SK-N-SH (cell line): Measurements from ENCODE around the gene ABLIM2. TPM values are rescaled to one million over a fixed set of nuclear protein-coding genes. Genes with fewer than 3 reads are reported as not detected.

Experiments used
- CTCF ChIA-PET: fragments of 300-600, 350-600 bp; formaldehyde crosslinking; extraction: SDS; loops from one replicate; lab custom pipeline; 2021; lab: Yijun Ruan, JAX
- POLR2A ChIA-PET: fragments of 350-600 bp; sonication (Branson Sonifier 250); formaldehyde crosslinking; extraction: SDS; loops from one replicate; lab custom pipeline; 2020; ENCODE audit warnings: antibody characterized with exemption, inconsistent platforms; lab: Yijun Ruan, JAX
- DNase-seq: peaks from one replicate; pipeline ENCODE4 v3.0.0; 2012
- H2AFZ ChIP-seq: fragments of 200-600 bp; sonication (generic); 2 replicates; pipeline ENCODE4 v1.8.1; 2016; ENCODE audit warnings: antibody characterized with exemption, mild to moderate bottlenecking, low read depth
- H3F3A ChIP-seq: fragments of 200-600 bp; sonication (generic); replicated peaks from 2 replicates; pipeline ENCODE3; 2016; ENCODE audit warnings: antibody characterized with exemption, mild to moderate bottlenecking; ENCODE audit not compliant: insufficient read depth
- H3K27ac ChIP-seq, 2 experiments: fragments of 200-500 bp in 1 of 2; fragments of 200-600 bp in 1 of 2; sonication (Bioruptor generic) in 1 of 2; sonication (generic), shearing (Covaris generic) in 1 of 2; 2 replicates each; pipeline versions ENCODE4 v1.5.1 to v1.6.1; 2014 to 2016; ENCODE audit warnings: low read depth in 2 of 2, inconsistent platforms in 1 of 2, low read length in 1 of 2, mild to moderate bottlenecking in 1 of 2, mixed read lengths in 1 of 2
- H3K27me3 ChIP-seq: fragments of 200-600 bp; sonication (generic), shearing (Covaris generic); 2 replicates; pipeline ENCODE4 v1.6.1; 2016; ENCODE audit warnings: mixed run types; ENCODE audit not compliant: insufficient read depth
- H3K36me3 ChIP-seq, 2 experiments: fragments of 200-500 bp in 1 of 2; fragments of 200-600 bp in 1 of 2; sonication (Bioruptor generic) in 1 of 2; sonication (generic) in 1 of 2; replicated peaks in 1 of 2; 2 replicates each; pipeline versions ENCODE3 to v1.5.1; 2014 to 2016; ENCODE audit warnings: low read length in 1 of 2, mild to moderate bottlenecking in 1 of 2; ENCODE audit not compliant: insufficient read depth in 2 of 2, control insufficient read depth in 1 of 2
- H3K4me1 ChIP-seq, 2 experiments: fragments of 200-500 bp in 1 of 2; fragments of 200-600 bp in 1 of 2; sonication (Bioruptor generic) in 1 of 2; sonication (generic), shearing (Covaris generic) in 1 of 2; 2 replicates each; pipeline versions ENCODE4 v1.5.1 to v1.6.1; 2014 to 2016; ENCODE audit warnings: low read depth in 1 of 2, low read length in 1 of 2, mixed run types in 1 of 2; ENCODE audit not compliant: insufficient read depth in 2 of 2, control insufficient read depth in 1 of 2
- H3K4me2 ChIP-seq: fragments of 200-600 bp; sonication (generic), shearing (Covaris generic); 2 replicates; pipeline ENCODE4 v1.6.1; 2017; ENCODE audit warnings: mixed run types
- H3K4me3 ChIP-seq, 2 experiments: fragments of 200-500 bp in 1 of 2; fragments of 200-600 bp in 1 of 2; sonication (Bioruptor generic) in 1 of 2; sonication (generic), shearing (Covaris generic) in 1 of 2; 2 replicates each; pipeline versions ENCODE4 v1.5.1 to v1.8.1; 2014 to 2016; ENCODE audit warnings: low read depth in 2 of 2, inconsistent platforms in 1 of 2, low read length in 1 of 2, mild to moderate bottlenecking in 1 of 2, mixed read lengths in 1 of 2, moderate library complexity in 1 of 2
- H3K79me2 ChIP-seq: fragments of 200-600 bp; sonication (generic); 2 replicates; pipeline ENCODE4 v1.8.1; 2017; ENCODE audit warnings: mild to moderate bottlenecking; ENCODE audit not compliant: insufficient read depth
- H3K9ac ChIP-seq: fragments of 200-600 bp; sonication (generic); 2 replicates; pipeline ENCODE4 v1.6.1; 2017; ENCODE audit warnings: mixed run types
- H3K9me2 ChIP-seq: fragments of 200-600 bp; sonication (generic); 2 replicates; pipeline ENCODE4 v1.6.1; 2017; ENCODE audit warnings: mixed run types
- H3K9me3 ChIP-seq: fragments of 200-600 bp; sonication (generic); 2 replicates; pipeline ENCODE4 v1.6.1; 2017; ENCODE audit warnings: mixed run types, mild to moderate bottlenecking, moderate library complexity
- H4K20me1 ChIP-seq: fragments of 200-600 bp; sonication (generic); 2 replicates; pipeline ENCODE4 v1.6.1; 2017; ENCODE audit warnings: mild to moderate bottlenecking, mixed run types; ENCODE audit not compliant: insufficient read depth
- ELF1 ChIP-seq: IDR thresholded peaks from 2 replicates; pipeline ENCODE4 v1.4.0; 2012
- FOSL2 ChIP-seq: IDR thresholded peaks from 2 replicates; pipeline ENCODE4 v1.4.0; 2012; ENCODE audit warnings: low read depth, mild to moderate bottlenecking, moderate library complexity, borderline replicate concordance
- FOXJ3 ChIP-seq: sonication (generic); formaldehyde crosslinking; IDR thresholded peaks from 2 replicates; pipeline ENCODE4 v1.5.1; 2020; ENCODE audit warnings: mild to moderate bottlenecking, missing genetic modification reagents
- MEF2A ChIP-seq: IDR thresholded peaks from 2 replicates; pipeline ENCODE4 v1.4.0; 2012; ENCODE audit warnings: low read depth, borderline replicate concordance
- MXI1 ChIP-seq: IDR thresholded peaks from 2 replicates; pipeline ENCODE4 v1.6.1; 2012; ENCODE audit warnings: mild to moderate bottlenecking, low read depth, low read length, improper control_type of control experiment
- RAD21 ChIP-seq: IDR thresholded peaks from 2 replicates; pipeline ENCODE4 v1.6.1; 2012; ENCODE audit warnings: mild to moderate bottlenecking, low read length
- RCOR1 ChIP-seq: fragments of 150-350 bp; IDR thresholded peaks from 2 replicates; pipeline ENCODE4 v1.6.1; 2017; ENCODE audit warnings: antibody characterized with exemption, low read length
- REST ChIP-seq: IDR thresholded peaks from 2 replicates; pipeline ENCODE4 v1.6.1; 2012; ENCODE audit warnings: mild to moderate bottlenecking, low read depth, low read length, moderate library complexity
- RFX5 ChIP-seq: IDR thresholded peaks from 2 replicates; pipeline ENCODE4 v1.6.1; 2012; ENCODE audit warnings: mild to moderate bottlenecking, improper control_type of control experiment, low read length
- SMC3 ChIP-seq: IDR thresholded peaks from 2 replicates; pipeline ENCODE4 v1.6.1; 2012; ENCODE audit warnings: low read depth, low read length, improper control_type of control experiment
- TAF1 ChIP-seq: IDR thresholded peaks from 2 replicates; pipeline ENCODE4 v1.6.1; 2012; ENCODE audit warnings: low read depth, mild to moderate bottlenecking, low read length, moderate library complexity, borderline replicate concordance
- TEAD4 ChIP-seq: IDR thresholded peaks from 2 replicates; pipeline ENCODE4 v1.4.0; 2012; ENCODE audit warnings: mild to moderate bottlenecking, borderline replicate concordance; ENCODE audit not compliant: insufficient read depth
- YY1 ChIP-seq: IDR thresholded peaks from 2 replicates; pipeline ENCODE4 v1.4.0; 2012; ENCODE audit warnings: low read depth, mild to moderate bottlenecking
- WGBS: methylation state at CpG from one replicate; pipeline ENCODE4 v1.1.6; 2017; ENCODE audit warnings: low lambda C conversion rate; 5-methylcytosine and 5-hydroxymethylcytosine counted together
- polyA plus RNA-seq, 3 experiments: library from polyadenylated mRNA; depleted of rRNA; stranded (reverse); fragments of >200 nt; gene quantifications; 2 replicates each; pipeline ENCODE4 v1.2.3, GENCODE V29; 2012
- TF ChIP-seq, protein P1 (sequence below): IDR thresholded peaks from 2 replicates; pipeline ENCODE4 v1.4.0; 2012; ENCODE audit warnings: low read depth
- TF ChIP-seq, protein P2 (sequence below): fragments of 150-350 bp; IDR thresholded peaks from 2 replicates; pipeline ENCODE4 v1.6.1; 2016; ENCODE audit warnings: mild to moderate bottlenecking, low read depth, low read length
- TF ChIP-seq, protein P3 (sequence below): IDR thresholded peaks from 2 replicates; pipeline ENCODE4; 2012
- TF ChIP-seq, protein P4 (sequence below): fragments of 150-350 bp; IDR thresholded peaks from 2 replicates; pipeline ENCODE4 v1.6.1; 2017; ENCODE audit warnings: antibody characterized with exemption, low read length, low read depth, borderline replicate concordance

ABLIM2 gene
- polyA plus RNA-seq, 1 of the 3 experiments (the other 2 are of a cell fraction): 0.53 TPM

- no peak for DNase-seq
- H3K4me3 ChIP-seq: no peak overlapping the region
- WGBS: 80% methylated on average over 7 of the region's 8 CpGs
- no peak overlapping the region for H3K9ac ChIP-seq
- ChIA-PET POLR2A (interaction anchor here (1.1 kb wide), 1 partner anchor 11 kb away, joined by 3 read pairs; no protein-coding TSS in a partner anchor), CTCF (interaction anchor here (0.6 to 2.7 kb wide), 3 partner anchors 11 to 222 kb away, joined by 3 to 7 read pairs (median 3); no protein-coding TSS in a partner anchor)
- H2AFZ ChIP-seq: no peak overlapping the region
- no peaks in the 10 kb centered on the region for H3K79me2 ChIP-seq
- TF ChIP-seq ELF1: no peak
- TF ChIP-seq, protein P1, sequence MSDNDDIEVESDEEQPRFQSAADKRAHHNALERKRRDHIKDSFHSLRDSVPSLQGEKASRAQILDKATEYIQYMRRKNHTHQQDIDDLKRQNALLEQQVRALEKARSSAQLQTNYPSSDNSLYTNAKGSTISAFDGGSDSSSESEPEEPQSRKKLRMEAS: no peak
- TF ChIP-seq, protein P2, sequence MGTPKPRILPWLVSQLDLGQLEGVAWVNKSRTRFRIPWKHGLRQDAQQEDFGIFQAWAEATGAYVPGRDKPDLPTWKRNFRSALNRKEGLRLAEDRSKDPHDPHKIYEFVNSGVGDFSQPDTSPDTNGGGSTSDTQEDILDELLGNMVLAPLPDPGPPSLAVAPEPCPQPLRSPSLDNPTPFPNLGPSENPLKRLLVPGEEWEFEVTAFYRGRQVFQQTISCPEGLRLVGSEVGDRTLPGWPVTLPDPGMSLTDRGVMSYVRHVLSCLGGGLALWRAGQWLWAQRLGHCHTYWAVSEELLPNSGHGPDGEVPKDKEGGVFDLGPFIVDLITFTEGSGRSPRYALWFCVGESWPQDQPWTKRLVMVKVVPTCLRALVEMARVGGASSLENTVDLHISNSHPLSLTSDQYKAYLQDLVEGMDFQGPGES: no peak
- no peak for TF ChIP-seq MEF2A
- TF ChIP-seq, protein P3, sequence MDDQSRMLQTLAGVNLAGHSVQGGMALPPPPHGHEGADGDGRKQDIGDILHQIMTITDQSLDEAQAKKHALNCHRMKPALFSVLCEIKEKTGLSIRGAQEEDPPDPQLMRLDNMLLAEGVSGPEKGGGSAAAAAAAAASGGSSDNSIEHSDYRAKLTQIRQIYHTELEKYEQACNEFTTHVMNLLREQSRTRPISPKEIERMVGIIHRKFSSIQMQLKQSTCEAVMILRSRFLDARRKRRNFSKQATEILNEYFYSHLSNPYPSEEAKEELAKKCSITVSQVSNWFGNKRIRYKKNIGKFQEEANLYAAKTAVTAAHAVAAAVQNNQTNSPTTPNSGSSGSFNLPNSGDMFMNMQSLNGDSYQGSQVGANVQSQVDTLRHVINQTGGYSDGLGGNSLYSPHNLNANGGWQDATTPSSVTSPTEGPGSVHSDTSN: no peak
- no peak for TF ChIP-seq REST
- no peak for TF ChIP-seq YY1
- no peak for TF ChIP-seq SMC3
- TF ChIP-seq RCOR1: no peak
- TF ChIP-seq, protein P4, sequence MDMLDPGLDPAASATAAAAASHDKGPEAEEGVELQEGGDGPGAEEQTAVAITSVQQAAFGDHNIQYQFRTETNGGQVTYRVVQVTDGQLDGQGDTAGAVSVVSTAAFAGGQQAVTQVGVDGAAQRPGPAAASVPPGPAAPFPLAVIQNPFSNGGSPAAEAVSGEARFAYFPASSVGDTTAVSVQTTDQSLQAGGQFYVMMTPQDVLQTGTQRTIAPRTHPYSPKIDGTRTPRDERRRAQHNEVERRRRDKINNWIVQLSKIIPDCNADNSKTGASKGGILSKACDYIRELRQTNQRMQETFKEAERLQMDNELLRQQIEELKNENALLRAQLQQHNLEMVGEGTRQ: no peak
- TF ChIP-seq RAD21: no peak
- TF ChIP-seq TAF1: no peak
- TF ChIP-seq MXI1: no peak
- no peak for TF ChIP-seq TEAD4
- TF ChIP-seq FOXJ3 (CRISPR knock-in tag): no peak
- no peak for TF ChIP-seq RFX5
- no peak for TF ChIP-seq FOSL2
- peaks cover 3% of the 10 kb centered on the region for H3F3A ChIP-seq
- H3K27me3 ChIP-seq: peaks cover 18% of the 10 kb centered on the region; the same call in 1 of the 2 replicates
- no peak overlapping the region for H3K4me2 ChIP-seq
- H4K20me1 ChIP-seq: no peaks in the 10 kb centered on the region
- no peaks in the 10 kb centered on the region for H3K9me2 ChIP-seq
- H3K9me3 ChIP-seq: no peaks in the 10 kb centered on the region
- no peak overlapping the region for H3K27ac ChIP-seq
- no peaks in the 10 kb centered on the region for H3K4me1 ChIP-seq
- H3K36me3 ChIP-seq: no peaks in the 10 kb centered on the region
These were observed 158.4 kb downstream of the ABLIM2 start for GRCh38 chr4:8000247-8000646.
